Loucy (cell line): Measurements from ENCODE around the gene BANF2.

Experiments
- H2AFZ ChIP-seq: fragments of 200-600 bp; sonication (generic); 2 replicates; pipeline ENCODE4 v1.6.0; 2016; ENCODE audit warnings: antibody characterized with exemption, mild to moderate bottlenecking, low read length, moderate library complexity
- H3F3A ChIP-seq: fragments of 200-600 bp; 2 replicates; pipeline ENCODE4 v1.6.0; 2016; ENCODE audit warnings: antibody characterized with exemption, low read depth, mild to moderate bottlenecking
- H3K27me3 ChIP-seq: fragments of 200-600 bp; sonication (generic); 2 replicates; pipeline ENCODE4 v1.6.1; 2014; ENCODE audit warnings: low read length, mild to moderate bottlenecking; ENCODE audit not compliant: insufficient read depth, poor library complexity, severe bottlenecking
- H3K36me3 ChIP-seq: fragments of 200-600 bp; sonication (generic); 2 replicates; pipeline ENCODE4 v1.6.1; 2016; ENCODE audit warnings: low read length; ENCODE audit not compliant: insufficient read depth
- H3K4me1 ChIP-seq: fragments of 200-600 bp; sonication (generic); 2 replicates; pipeline ENCODE4 v1.5.1; 2014; ENCODE audit warnings: low read length, mild to moderate bottlenecking; ENCODE audit not compliant: insufficient read depth, poor library complexity, severe bottlenecking
- H3K4me2 ChIP-seq: fragments of 200-600 bp; sonication (generic); 2 replicates; pipeline ENCODE4 v1.6.0; 2014; ENCODE audit warnings: antibody characterized with exemption, low read length, low read depth, mild to moderate bottlenecking; ENCODE audit not compliant: poor library complexity, severe bottlenecking
- H3K4me3 ChIP-seq: fragments of 200-600 bp; sonication (generic); 2 replicates; pipeline ENCODE4 v1.5.1; 2014; ENCODE audit warnings: low read length, mild to moderate bottlenecking, mixed read lengths; ENCODE audit not compliant: poor library complexity, severe bottlenecking
- H3K79me2 ChIP-seq: fragments of 200-600 bp; sonication (generic); 2 replicates; pipeline ENCODE4 v1.6.1; 2014; ENCODE audit warnings: low read length; ENCODE audit not compliant: insufficient read depth
- H3K9ac ChIP-seq: fragments of 200-600 bp; sonication (generic); 2 replicates; pipeline ENCODE4 v1.6.0; 2014; ENCODE audit warnings: mild to moderate bottlenecking, low read depth, low read length, moderate library complexity; ENCODE audit not compliant: poor library complexity, severe bottlenecking
- H3K9me2 ChIP-seq: fragments of 200-600 bp; sonication (generic); replicated peaks from 2 replicates; pipeline ENCODE4 v1.6.1; 2016; ENCODE audit warnings: low read depth, low read length, mixed read lengths
- H3K9me3 ChIP-seq: fragments of 200-600 bp; sonication (generic); 2 replicates; pipeline ENCODE4 v1.6.1; 2014; ENCODE audit warnings: mild to moderate bottlenecking, antibody characterized with exemption, low read length, low read depth; ENCODE audit not compliant: insufficient read depth
- H4K20me1 ChIP-seq: fragments of 200-600 bp; sonication (generic); 2 replicates; pipeline ENCODE4 v1.6.0; 2014; ENCODE audit warnings: antibody characterized with exemption, low read length, mild to moderate bottlenecking; ENCODE audit not compliant: insufficient read depth, poor library complexity, severe bottlenecking
- CTCF ChIP-seq: fragments of 200-600 bp; sonication (generic); conservative IDR thresholded peaks from 2 replicates; pipeline ENCODE4 v1.5.1; 2014; ENCODE audit warnings: mild to moderate bottlenecking, antibody characterized with exemption, low read length
- EZH2phosphoT487 ChIP-seq: fragments of 200-600 bp; IDR thresholded peaks from 2 replicates; pipeline ENCODE4 v1.6.1; 2018; ENCODE audit warnings: antibody characterized with exemption, mild to moderate bottlenecking, moderate library complexity, borderline replicate concordance

BANF2 gene

GRCh38 chr20:17659801-17660200, 40.0 kb upstream of the BANF2 start:
- peaks cover 11% of the 10 kb centered on the region for H4K20me1 ChIP-seq
- H3K27me3 ChIP-seq: no peaks in the 10 kb centered on the region
- peaks cover 26% of the 10 kb centered on the region; the same call in 1 of the 2 replicates for H3K36me3 ChIP-seq

GRCh38 chr20:17660667-17661066, 39.1 kb upstream of the BANF2 start:
- no peaks in the 10 kb centered on the region for H3K9me2 ChIP-seq
- no peak overlapping the region for H2AFZ ChIP-seq
- no peaks in the 10 kb centered on the region for H3K9me3 ChIP-seq
- H3K4me1 ChIP-seq: peaks cover 45% of the 10 kb centered on the region
- peaks cover 6% of the 10 kb centered on the region; the same call in 1 of the 2 replicates for H3F3A ChIP-seq
- H3K4me3 ChIP-seq: no peak overlapping the region
- peaks cover 26% of the 10 kb centered on the region; the same call in 1 of the 2 replicates for H3K36me3 ChIP-seq
- no peak overlapping the region for H3K9ac ChIP-seq
- TF ChIP-seq CTCF (no peak), EZH2phosphoT487 (no peak)
- H3K79me2 ChIP-seq: peaks cover 52% of the 10 kb centered on the region
- no peak overlapping the region for H3K4me2 ChIP-seq
- H3K27me3 ChIP-seq: no peaks in the 10 kb centered on the region
- H4K20me1 ChIP-seq: peaks cover 11% of the 10 kb centered on the region

More at GRCh38 chr20:17659801-17660200, 40.0 kb upstream of the BANF2 start:
- Histone ChIP-seq H3K9me2 (no peaks in the 10 kb centered on the region), H3F3A (no peaks in the 10 kb centered on the region), H3K79me2 (peaks cover 51% of the 10 kb centered on the region), H2AFZ (no peak overlapping the region), H3K9me3 (no peaks in the 10 kb centered on the region), H3K4me2 (no peak overlapping the region), H3K4me3 (no peak overlapping the region), H3K4me1 (peaks cover 36% of the 10 kb centered on the region), H3K9ac (no peak overlapping the region)
- no peak for TF ChIP-seq EZH2phosphoT487
- TF ChIP-seq CTCF: peak; percentile 48

GRCh38 chr20:17661121-17661744, 38.5 kb upstream of the BANF2 start:
- Histone ChIP-seq H3K9ac (no peak overlapping the region), H3K9me2 (no peaks in the 10 kb centered on the region), H3K9me3 (no peaks in the 10 kb centered on the region), H3K27me3 (no peaks in the 10 kb centered on the region), H3K79me2 (peaks cover 52% of the 10 kb centered on the region), H3K4me3 (no peak overlapping the region), H3F3A (peaks cover 12% of the 10 kb centered on the region), H2AFZ (no peak overlapping the region), H3K4me2 (no peak overlapping the region), H3K36me3 (peaks cover 25% of the 10 kb centered on the region; the same call in 1 of the 2 replicates), H4K20me1 (peaks cover 11% of the 10 kb centered on the region), H3K4me1 (peaks cover 50% of the 10 kb centered on the region)
- TF ChIP-seq EZH2phosphoT487 (no peak), CTCF (no peak)
